Stimulated activated CD4-positive, alpha-beta T cell treated with anti-CD3 and anti-CD28 coated beads, Interleukin-1b, Interleukin-23, amount 100 ng/mL, for 24 hours (primary cell): ENCODE measurements around the gene OLFML1.
"Not testable (repeated sequence)": the region's sequence is repeated elsewhere in the genome, so short reads cannot be mapped to it uniquely, and the experiment has no call there.

Source experiments
- DNase-seq, 4 experiments: peaks; one replicate each; pipeline ENCODE4 v3.0.0-alpha.2; 2020; ENCODE audit warnings: low read depth in 4 of 4, low spot score in 1 of 4

OLFML1 gene

DNA sequence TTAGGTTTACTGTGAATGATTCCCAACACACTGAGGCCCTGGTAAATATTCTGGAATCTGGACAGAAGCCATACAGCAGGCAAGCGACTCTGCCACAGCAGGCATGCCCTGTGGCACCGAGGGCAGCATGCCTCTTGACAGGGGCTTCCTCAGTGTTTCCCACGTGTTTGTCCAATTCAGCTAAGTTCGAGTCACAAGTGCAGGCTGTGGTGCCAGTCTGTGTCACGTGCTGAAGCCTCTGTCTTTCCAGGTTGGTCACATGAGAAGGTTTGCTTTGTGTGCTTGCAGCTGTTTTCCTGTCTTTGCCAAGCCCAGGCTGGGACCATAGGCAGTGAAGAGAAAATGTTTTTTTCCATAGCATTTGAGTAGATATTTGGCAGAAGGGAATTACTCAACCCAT, 26.1 kb downstream of the OLFML1 start:
- DNase-seq: no peak

DNA sequence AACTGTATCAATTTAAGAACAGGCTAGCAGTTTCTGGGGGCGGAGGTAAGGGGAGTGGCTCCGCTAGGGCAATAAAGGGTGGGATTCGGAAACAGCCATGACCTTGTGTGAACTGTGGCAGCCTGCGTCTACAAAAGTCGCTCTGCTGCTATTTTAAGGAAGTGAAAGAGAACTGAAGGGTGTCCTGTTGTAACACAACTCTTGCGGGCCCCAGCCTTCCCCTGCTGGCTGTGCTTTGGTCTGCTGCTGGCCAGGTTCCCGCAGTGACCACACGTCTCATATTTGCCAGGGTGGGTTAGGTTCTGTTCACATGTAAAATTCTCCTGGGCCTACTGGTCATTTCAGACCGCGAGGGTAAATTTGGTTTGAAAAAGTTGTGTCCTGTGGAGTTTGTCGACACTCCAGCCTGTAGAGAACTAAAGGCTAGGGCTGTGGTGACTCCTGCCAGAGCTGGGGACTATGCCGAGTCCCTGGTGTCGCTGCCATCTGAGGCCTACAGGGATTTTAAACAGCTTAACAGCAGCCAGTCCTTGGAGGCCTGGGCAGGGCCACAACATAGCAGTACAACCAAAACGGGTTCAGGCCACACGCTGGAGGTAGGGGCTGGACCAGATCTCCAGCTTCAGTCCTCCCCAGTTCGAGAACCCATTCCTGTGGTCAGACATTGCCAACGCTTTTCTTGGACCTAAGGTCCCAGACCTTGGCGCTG, 27.4 kb downstream of the OLFML1 start:
- no peak for DNase-seq

DNA sequence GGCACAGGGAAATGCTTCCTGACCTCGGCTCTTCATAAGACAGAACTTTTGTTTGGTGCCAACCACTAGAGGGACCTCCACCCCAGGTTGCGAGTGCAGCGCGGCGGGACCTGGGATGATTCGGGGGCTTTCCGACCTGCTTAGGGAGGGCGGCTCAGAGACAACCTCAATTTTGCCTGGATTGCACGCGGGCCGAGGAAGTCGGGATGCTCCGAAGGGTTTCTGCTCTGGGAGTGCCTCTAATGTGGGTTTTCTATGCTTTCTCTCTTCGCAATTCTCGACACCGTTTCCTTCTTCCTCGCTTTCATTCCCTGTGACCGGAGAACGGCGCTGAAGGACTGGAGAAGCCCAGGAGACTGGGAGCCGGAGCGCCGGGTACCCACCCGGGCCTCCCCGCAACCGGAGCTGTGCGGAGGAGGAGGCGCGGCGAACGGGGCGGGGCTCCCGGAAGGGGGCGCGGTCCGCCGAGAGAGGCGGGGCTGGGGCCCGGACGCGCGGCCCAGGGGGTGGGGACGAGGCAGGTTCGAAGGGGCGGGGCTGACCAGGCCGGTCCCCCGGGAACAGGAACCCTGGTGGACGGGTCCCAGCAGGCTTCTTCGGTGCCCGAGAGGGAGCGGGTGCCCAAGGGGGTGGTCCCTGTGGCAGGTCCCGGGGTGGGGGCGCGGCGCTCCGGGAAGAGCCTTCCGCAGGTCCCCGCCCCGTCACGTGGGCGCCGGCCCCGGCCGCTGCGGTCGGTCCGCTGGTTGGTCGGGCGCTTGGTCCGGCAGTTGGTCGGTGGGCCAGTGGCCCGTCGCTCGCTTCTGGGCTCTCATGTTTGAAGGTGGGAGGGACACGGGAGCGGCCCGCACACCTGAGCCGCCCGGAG, 28.2 kb downstream of the OLFML1 start, which contains the start of gene PPFIBP2:
Gene PPFIBP2, plus strand, starts transcription at position 766 of the 865 bp plus-strand sequence. CDS start 35,477 bp downstream, outside the sequence.
- DNase-seq: peak; percentile 42 to 75 (median 72)

DNA sequence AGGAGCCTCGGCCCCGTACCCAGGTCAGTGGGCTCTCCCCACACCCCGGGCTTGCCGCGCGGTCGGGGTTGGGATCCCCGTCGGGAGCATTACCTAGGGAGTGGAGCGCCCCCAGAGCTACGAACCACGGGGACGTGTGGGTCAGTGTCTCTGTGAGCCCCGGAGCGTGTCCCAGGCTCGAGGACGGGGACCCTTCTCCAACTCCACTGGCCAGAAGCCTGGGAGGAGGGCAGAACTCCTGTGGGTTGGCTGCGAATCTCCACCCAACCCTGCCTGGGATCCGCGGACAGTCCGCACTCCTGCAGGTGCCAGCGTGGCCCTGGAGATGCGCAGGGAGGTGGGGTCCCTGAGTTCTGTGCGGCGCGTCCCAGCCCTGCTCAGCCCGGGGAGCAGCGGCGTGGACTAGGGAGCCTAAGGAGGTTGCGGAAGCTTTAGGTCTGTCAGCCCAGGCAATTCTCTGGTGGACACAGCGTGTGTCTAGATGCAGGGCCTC, 28.8 kb downstream of the OLFML1 start:
- DNase-seq: peak in 1 of 4 experiments; percentile 28

DNA sequence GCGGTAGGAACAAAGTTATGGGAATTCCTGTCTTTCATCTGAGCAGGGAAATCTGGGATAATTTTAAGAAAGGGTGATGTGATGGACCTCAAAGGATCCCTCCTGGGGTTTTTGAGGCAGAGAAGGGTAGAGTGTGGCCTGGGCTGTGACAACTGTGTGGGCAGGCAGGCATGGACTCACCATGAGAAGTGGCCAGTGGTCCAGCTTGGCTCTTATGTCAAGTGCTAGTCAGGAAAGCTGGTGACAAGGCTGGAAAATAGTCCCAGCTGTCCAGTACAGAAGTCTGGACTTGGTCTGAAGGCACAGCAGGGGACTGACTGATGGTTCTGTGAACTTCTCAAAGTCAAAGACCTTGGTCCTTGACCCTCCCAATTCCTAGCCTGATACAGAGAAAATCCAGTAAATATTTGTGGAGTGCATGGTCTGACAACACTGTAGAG, 30.2 kb downstream of the OLFML1 start:
- DNase-seq: no peak

DNA sequence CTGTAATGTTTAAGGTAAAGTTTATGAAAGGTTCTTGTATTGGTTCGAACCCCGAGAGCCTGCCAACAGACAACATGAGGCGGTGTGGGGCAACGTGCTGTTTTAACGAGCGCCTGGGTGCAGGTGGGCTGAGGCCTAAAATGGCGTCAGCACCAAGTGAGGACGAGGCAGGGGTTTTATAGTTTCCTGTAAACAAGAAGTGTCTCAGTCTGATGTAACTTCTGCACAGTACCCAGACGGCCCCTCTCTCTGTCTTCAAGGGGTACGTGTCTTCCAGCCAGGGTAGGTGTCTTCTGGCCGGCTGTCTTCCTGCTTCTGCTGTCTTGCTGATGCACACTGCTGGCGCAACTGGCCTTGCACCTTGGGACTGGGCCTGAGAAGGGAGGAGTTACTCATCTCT, 31.2 kb downstream of the OLFML1 start:
- no peak for DNase-seq

DNA sequence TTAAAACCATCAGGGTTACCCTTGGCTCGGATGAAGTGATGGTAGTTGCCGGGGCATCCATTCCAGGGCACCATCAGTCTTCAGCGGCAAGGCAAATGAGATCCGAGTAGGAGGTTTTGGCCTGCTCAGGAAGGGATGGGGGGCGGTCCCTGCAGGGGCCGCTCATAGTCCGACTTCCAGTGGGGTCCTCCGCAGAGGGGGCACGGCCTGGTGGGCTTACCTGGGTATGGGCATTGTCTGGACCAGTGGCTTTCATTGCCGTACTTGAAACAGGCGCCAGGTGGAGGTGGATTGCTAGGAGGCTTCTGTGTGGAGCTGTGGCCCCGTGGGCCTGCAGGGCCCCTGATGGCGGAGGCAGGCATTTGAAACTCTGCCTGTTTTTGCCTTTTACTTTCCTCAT, 32.4 kb downstream of the OLFML1 start:
- not testable (repeated sequence) for DNase-seq

DNA sequence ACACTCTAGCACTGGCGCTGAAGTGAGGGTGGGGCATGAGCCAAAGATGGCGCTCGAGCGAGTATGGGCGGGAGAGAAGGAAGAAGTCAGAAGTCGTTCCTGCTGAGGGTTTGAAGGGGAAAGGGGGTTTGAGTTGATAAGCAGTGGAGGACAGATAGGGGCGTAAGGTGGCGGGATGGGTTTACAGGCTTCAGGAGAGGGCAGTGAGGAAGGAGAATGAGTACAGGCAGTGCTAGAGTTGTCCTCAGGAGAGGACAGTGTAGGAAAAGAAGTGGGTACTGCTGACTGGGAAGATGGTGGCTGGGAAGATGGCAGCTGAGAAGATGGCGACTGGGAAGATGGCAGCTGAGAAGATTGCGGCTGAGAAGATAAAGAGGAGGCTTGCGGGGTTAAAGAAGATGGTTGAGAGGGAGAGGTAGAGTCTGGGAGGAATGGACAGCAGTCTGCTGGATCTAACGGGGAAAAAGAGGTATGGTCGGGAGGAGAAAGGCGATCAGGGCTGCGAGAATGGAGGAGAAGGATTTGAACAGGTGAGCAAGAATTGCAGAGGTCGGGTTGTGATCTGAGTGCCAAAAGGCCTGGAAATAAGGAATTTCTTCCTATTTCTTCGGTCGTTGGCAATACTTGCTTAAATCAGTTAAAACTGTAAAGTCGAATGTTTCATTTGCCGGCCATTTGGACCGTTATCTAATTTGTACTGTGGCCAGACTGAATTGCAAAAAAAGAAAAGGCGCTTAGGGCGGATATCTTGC, 33.7 kb downstream of the OLFML1 start:
- no peak for DNase-seq

DNA sequence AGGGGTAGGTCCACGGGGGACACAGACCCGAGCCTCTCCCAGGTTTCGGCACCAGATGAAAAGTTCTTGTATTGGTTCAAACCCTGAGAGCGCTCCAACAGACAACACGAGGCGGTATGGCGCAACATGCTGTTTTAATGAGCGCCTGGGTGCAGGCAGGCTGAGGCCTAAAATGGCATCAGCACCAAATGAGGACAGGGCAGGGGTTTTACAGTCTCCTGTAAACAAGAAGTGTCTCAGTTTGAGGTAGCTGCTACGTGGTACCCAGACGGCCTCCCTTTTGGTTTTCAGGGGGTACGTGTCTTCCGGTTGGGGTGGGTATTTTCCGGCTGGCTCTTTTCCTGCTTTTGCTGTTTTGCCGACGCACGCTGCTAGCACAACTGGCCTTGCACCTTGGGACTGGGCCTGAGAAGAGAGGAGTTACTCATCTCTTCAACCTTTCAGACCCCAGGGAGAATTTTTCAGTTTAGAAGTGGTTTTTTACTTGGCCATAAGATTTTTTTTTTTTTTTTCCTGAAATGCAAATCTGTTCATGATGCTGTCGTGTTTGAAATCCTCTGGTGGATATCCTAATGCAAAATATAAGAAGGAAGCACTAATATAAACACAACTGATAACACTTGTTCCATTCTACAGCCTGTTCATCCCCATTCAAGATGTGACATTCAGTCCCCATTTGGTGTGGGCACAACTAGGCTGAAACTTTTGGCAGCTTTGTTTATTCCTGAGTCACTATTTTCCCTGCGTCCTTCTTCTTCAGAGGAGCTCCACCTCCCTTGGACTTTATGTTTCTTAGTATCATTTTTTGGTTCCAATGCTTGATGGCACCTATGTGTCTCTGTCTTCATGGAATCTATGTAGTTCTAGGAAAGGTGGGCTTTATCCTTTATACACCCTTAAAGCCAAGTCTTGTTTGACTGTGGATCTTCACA, 35.0 kb downstream of the OLFML1 start:
- no peak for DNase-seq

DNA sequence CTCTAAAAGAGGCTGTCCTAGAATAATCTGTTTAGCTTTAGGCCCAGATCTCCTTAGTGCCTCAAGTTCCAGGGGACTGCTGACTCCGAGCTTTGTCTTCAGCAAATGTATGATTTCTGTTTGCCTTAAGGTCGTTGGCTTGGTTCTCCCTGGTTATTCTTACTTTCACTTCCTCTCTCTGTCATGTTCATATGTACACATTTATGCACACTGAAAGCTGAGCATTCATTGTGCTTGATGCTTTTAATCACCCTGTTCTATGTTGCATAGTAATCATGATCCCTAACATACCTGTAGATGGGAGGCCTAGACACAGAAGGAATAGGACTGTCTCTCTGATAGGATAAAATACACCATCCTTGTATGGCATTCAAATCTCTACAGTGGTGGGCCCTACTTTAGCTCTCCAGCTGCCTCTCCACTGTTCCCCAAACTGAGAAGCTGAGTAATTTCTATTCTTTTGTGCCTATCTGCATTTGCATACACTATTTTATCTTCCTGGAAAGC, 35.7 kb downstream of the OLFML1 start:
- DNase-seq: no peak

DNA sequence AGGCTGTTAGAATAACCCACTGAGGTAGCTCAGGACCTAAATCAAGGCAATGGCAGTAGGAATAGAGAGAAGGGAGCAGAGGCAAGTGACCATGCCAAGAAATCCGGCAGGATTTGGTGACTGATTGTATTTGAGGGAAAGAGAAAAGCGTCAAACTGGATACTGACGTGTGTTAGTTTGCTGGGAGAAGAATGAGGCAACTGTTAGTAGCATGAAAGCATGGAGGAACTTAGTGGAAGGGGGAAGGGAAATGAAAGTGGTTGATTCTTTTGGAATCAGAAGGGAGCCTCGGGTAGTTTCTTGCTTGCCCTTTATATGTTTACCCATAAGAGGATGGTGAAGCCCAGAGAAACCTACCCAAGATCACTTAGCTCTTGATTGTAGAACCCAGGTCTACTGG, 36.8 kb downstream of the OLFML1 start:
- DNase-seq: no peak

DNA sequence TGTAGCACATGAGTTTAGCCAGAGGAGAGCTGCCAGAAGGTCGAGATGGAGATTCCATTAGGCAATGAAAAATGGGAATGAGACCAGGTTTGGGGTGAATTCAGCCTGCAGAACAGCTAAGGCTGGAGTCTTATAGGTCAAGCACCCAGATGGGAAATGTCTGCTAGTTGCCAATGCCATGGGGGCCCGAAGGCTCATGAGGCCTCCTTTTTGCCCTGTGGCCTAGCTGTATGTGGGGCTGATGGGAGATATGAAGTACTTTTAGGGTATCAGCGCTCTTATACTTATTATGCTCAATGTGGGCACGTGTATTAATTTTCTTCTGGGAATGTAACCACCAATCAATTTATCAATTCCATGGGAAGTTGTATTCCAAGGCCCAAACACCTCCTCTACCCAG, 37.2 kb downstream of the OLFML1 start:
- DNase-seq: no peak

DNA sequence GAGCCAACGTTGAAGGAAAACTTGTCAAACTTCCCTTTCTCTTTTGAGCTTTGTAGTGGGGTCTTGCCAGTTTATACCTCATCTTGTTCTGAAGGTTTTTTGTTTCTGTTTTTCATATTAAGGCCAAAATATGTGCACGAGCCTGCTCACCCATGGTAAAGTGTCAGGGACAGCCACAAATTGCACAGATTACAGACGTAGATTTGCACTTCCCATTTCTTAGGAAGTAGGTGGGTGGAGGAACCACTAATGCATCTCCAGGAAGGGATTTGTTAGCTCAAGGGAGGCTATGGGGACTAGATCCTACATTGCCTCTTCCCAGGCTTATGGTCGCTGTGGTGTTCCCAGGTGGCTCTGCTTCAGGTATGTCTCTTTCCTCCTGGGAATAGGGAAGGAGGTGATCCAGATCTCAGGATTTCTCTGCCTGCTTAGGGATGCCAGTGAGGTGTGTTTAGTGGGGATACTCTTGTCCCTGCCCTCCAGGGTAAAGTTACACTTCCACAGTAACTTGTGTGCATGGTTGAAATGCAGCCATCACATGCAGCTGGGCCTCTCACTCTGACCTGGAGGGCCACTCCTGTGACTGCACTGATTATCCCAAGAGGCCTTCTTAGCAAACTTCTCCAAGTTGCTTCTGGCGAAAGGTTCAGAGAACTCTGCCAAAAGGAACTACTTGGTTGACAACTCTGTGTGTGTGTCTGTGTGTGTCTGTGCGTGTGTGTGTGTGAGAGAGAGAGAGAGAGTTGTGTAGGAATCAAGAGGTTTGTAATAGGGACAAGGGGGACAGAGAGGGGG, 38.3 kb downstream of the OLFML1 start:
- DNase-seq: no peak

DNA sequence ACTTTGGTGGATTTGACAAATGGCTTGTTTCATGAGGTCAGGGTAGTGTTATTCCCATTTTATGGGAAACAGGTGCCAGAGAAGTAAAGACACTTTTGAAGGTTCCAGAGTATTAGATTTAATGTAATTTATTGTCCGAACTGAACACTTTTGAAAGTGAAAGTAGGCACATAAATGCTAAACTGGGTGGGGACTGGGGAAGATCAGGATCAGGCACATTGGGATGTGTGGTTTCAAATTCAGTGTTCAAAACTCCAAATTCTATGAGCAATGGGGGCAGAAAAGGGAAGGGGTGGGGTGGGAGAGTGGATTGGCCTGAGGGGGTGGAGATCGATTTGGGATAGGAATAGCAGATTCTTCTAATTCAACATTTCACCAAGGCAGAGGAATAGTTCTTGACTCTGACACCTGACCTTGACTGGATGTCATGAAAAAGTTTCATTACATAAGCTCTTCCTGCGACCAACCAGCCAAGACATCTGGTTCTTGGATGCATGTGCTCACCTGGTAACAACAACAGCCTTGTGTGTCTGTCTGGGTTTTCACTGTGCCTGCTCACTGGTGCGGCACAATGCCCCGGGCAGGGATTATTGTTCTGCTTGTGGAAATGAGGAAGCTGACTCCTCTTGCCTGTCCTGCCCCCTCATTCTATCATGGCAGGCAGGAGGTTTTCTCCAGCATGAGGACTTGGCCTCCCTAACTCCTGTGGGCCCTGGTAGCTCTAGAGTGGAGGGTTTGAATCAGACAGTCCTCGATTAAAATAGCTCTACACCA, 39.3 kb downstream of the OLFML1 start:
- no peak for DNase-seq

DNA sequence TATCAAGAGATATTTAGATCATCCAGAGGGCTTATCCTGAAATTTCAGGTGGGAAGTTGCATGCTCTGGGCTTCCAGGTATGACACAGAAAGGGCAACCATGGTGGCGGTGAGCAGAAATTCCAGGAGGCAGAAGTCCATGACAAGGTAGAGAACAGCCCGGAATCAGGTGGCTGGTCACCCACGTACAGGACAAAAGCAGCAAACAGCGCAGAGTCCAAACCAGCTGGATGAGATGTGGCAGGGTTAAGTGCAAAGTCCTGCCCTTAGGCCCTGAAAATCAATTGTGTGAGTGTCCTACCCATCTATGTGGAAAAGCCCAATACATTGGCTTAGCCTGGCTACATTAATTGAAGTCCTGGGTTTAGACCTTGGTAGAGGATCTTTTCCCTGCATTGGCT, 40.1 kb downstream of the OLFML1 start:
- DNase-seq: no peak

DNA sequence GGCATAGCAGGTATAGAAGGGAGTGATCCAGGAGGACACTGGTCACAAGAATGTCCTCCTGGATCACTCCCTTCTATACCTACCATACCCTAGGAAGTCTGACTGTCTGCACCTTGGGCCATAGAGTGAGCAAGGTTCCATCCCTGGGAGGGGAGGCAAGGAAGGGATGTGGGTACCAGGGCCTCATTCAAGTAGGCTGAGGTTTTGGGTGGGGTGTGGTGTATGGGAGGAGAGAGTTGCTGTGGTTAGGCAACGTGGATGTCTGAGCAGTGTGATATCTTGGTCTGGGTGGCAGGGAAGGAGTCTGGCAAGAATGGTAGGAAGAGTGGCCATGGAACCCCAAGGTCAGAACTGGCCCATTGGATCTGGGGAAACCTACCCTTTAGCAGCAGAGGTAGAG, 41.7 kb downstream of the OLFML1 start:
- DNase-seq: no peak

DNA sequence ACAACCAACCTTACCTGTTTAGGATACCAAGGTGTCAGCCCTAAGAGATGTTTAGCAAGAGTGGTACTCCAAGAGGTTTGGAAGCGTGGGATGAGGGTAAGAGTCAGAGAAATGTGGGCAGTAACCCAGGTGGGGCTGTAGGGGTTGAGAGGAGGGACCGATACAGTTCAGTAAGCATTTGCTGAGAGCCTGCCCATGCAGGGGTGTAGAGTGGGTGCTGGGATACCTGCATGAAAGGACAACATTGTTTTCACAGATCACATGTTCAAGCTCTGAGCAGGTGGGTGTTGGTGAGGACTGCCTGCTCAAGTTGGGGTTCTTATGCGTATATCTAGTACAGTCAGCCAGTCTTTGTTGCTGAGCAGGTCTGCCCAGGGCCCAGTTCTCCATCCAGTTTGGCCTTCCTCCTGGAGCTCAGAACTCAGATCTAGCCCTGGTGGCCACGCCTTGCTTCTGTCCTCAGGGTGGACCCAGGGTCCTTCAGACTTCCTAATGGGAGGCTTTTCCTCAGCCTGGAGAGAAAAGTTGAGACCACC, 43.3 kb downstream of the OLFML1 start:
- DNase-seq: no peak

DNA sequence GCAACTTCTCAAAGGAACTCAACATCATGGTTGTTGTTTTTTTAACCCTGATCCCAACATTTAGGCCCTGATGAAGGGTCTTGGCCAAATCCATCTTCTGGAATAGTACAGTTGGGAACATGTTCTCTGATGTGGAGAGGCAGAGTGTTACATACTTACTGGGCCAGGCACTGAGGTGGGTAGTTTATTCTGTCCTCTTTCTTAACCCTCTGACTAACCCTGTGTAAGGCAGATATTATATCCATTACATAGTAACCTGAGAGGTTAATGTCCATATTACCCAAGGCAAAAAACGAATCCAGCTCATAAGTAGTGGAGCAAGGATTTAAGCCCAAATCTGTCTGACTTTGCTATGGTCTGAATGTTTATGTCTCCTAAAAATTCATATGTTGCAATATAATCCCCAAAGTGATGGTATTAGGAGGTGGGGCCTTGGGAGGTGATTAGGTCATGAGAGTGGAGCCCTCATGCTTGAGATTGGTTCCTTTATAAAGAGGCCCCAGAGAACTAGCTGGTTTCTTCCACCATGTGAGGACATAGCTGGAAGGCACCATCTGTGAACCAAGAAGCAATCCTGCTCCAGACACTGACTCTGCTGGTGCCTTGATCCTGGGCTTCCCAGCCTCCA, 44.8 kb downstream of the OLFML1 start:
- no peak for DNase-seq
